T-helper 1 cell treated with Interleukin-12 subunit alpha and Interleukin-12 subunit beta and Interleukin-4 antibody, amounts not matched to agents 30 μg/mL and 1 μg/mL, for 36 hours (primary cell): Measurements from ENCODE around the gene ARHGAP19.

ENCODE experiments used
- H3K27ac Mint-ChIP-seq: one replicate; pipeline ENCODE4 v1.8.0; 2021; ENCODE audit warnings: mild to moderate bottlenecking, mixed read lengths
- H3K27me3 Mint-ChIP-seq: one replicate; pipeline ENCODE4 v1.8.0; 2021; ENCODE audit warnings: low read depth, mixed read lengths
- H3K36me3 Mint-ChIP-seq: one replicate; pipeline ENCODE4 v1.8.0; 2021; ENCODE audit warnings: low read depth, mixed read lengths
- H3K4me1 Mint-ChIP-seq: one replicate; pipeline ENCODE4 v1.8.0; 2021; ENCODE audit warnings: low read depth, mixed read lengths
- H3K4me3 Mint-ChIP-seq: one replicate; pipeline ENCODE4 v1.8.0; 2021; ENCODE audit warnings: mild to moderate bottlenecking, moderate library complexity, mixed read lengths
- H3K9me3 Mint-ChIP-seq: one replicate; pipeline ENCODE4 v1.8.0; 2021; ENCODE audit warnings: mixed read lengths

The ARHGAP19 gene

GRCh38 chr10:97243836-97244235 lies 48.6 kb downstream of the ARHGAP19 start:
- Mint-ChIP-seq H3K4me3 (no peak overlapping the region), H3K27ac (no peak overlapping the region), H3K27me3 (no peaks in the 10 kb centered on the region), H3K4me1 (no peaks in the 10 kb centered on the region), H3K36me3 (peaks cover 29% of the 10 kb centered on the region), H3K9me3 (no peaks in the 10 kb centered on the region)

- Mint-ChIP-seq H3K27ac (no peak overlapping the region), H3K4me1 (no peaks in the 10 kb centered on the region), H3K36me3 (peaks cover 11% of the 10 kb centered on the region), H3K4me3 (no peak overlapping the region), H3K9me3 (no peaks in the 10 kb centered on the region), H3K27me3 (no peaks in the 10 kb centered on the region)
These were observed 53.6 kb downstream of the ARHGAP19 start for GRCh38 chr10:97238855-97239254.

GRCh38 chr10:97235353-97235752 lies 57.1 kb downstream of the ARHGAP19 start:
- Mint-ChIP-seq H3K27me3 (no peaks in the 10 kb centered on the region), H3K27ac (no peak overlapping the region), H3K4me1 (peaks cover 4% of the 10 kb centered on the region), H3K36me3 (peaks cover 14% of the 10 kb centered on the region), H3K4me3 (no peak overlapping the region), H3K9me3 (no peaks in the 10 kb centered on the region)

GRCh38 chr10:97234400-97234799 lies 58.0 kb downstream of the ARHGAP19 start:
- Mint-ChIP-seq H3K4me3 (no peak overlapping the region), H3K4me1 (peaks cover 4% of the 10 kb centered on the region), H3K27me3 (no peaks in the 10 kb centered on the region), H3K9me3 (no peaks in the 10 kb centered on the region), H3K27ac (no peak overlapping the region), H3K36me3 (peaks cover 16% of the 10 kb centered on the region)

- H3K27me3 Mint-ChIP-seq, result no peaks in the 10 kb centered on the region
- no peaks in the 10 kb centered on the region for H3K9me3 Mint-ChIP-seq
- H3K4me3 Mint-ChIP-seq, result no peak overlapping the region
- peaks cover 7% of the 10 kb centered on the region for H3K4me1 Mint-ChIP-seq
- peaks cover 34% of the 10 kb centered on the region for H3K36me3 Mint-ChIP-seq
- peak overlapping the region; percentile 51 for H3K27ac Mint-ChIP-seq
These were observed 62.3 kb downstream of the ARHGAP19 start for GRCh38 chr10:97230146-97230545.

- peaks cover 13% of the 10 kb centered on the region for H3K4me1 Mint-ChIP-seq
- peaks cover 40% of the 10 kb centered on the region for H3K36me3 Mint-ChIP-seq
- H3K27me3 Mint-ChIP-seq, result no peaks in the 10 kb centered on the region
- H3K9me3 Mint-ChIP-seq, result no peaks in the 10 kb centered on the region
- peak overlapping the region; percentile 11 for H3K27ac Mint-ChIP-seq
- H3K4me3 Mint-ChIP-seq, result no peak overlapping the region
These were observed 63.0 kb downstream of the ARHGAP19 start for GRCh38 chr10:97229322-97230015.

- H3K4me1 Mint-ChIP-seq, result peaks cover 15% of the 10 kb centered on the region
- H3K4me3 Mint-ChIP-seq, result no peak overlapping the region
- no peaks in the 10 kb centered on the region for H3K9me3 Mint-ChIP-seq
- H3K27ac Mint-ChIP-seq, result no peak overlapping the region
- no peaks in the 10 kb centered on the region for H3K27me3 Mint-ChIP-seq
- peaks cover 40% of the 10 kb centered on the region for H3K36me3 Mint-ChIP-seq
These were observed 63.7 kb downstream of the ARHGAP19 start for GRCh38 chr10:97228775-97229157.

- no peaks in the 10 kb centered on the region for H3K27me3 Mint-ChIP-seq
- no peak overlapping the region for H3K27ac Mint-ChIP-seq
- no peak overlapping the region for H3K4me3 Mint-ChIP-seq
- H3K36me3 Mint-ChIP-seq, result peaks cover 43% of the 10 kb centered on the region
- H3K9me3 Mint-ChIP-seq, result no peaks in the 10 kb centered on the region
- peaks cover 17% of the 10 kb centered on the region for H3K4me1 Mint-ChIP-seq
These were observed 64.2 kb downstream of the ARHGAP19 start for GRCh38 chr10:97228130-97228774.

GRCh38 chr10:97226398-97226797 lies 66.0 kb downstream of the ARHGAP19 start:
- peaks cover 42% of the 10 kb centered on the region for H3K36me3 Mint-ChIP-seq
- no peaks in the 10 kb centered on the region for H3K27me3 Mint-ChIP-seq
- no peak overlapping the region for H3K27ac Mint-ChIP-seq
- no peaks in the 10 kb centered on the region for H3K9me3 Mint-ChIP-seq
- no peak overlapping the region for H3K4me3 Mint-ChIP-seq
- peaks cover 16% of the 10 kb centered on the region for H3K4me1 Mint-ChIP-seq

GRCh38 chr10:97224483-97225435 lies 67.7 kb downstream of the ARHGAP19 start:
- H3K4me1 Mint-ChIP-seq, result peaks cover 15% of the 10 kb centered on the region
- peak overlapping the region; percentile 32 for H3K27ac Mint-ChIP-seq
- H3K9me3 Mint-ChIP-seq, result no peaks in the 10 kb centered on the region
- no peaks in the 10 kb centered on the region for H3K27me3 Mint-ChIP-seq
- peaks cover 42% of the 10 kb centered on the region for H3K36me3 Mint-ChIP-seq
- H3K4me3 Mint-ChIP-seq, result no peak overlapping the region

- Mint-ChIP-seq H3K4me3 (no peak overlapping the region), H3K27ac (no peak overlapping the region), H3K27me3 (no peaks in the 10 kb centered on the region), H3K9me3 (no peaks in the 10 kb centered on the region), H3K36me3 (peaks cover 37% of the 10 kb centered on the region), H3K4me1 (peaks cover 32% of the 10 kb centered on the region)
These were observed 70.0 kb downstream of the ARHGAP19 start for GRCh38 chr10:97222326-97222961.

- H3K27ac Mint-ChIP-seq, result no peak overlapping the region
- H3K27me3 Mint-ChIP-seq, result no peaks in the 10 kb centered on the region
- H3K36me3 Mint-ChIP-seq, result peaks cover 29% of the 10 kb centered on the region
- no peak overlapping the region for H3K4me3 Mint-ChIP-seq
- no peaks in the 10 kb centered on the region for H3K9me3 Mint-ChIP-seq
- peaks cover 35% of the 10 kb centered on the region for H3K4me1 Mint-ChIP-seq
These were observed 72.1 kb downstream of the ARHGAP19 start for GRCh38 chr10:97220355-97220754.

- no peaks in the 10 kb centered on the region for H3K27me3 Mint-ChIP-seq
- no peaks in the 10 kb centered on the region for H3K9me3 Mint-ChIP-seq
- H3K4me1 Mint-ChIP-seq, result peaks cover 23% of the 10 kb centered on the region
- H3K36me3 Mint-ChIP-seq, result peaks cover 12% of the 10 kb centered on the region
- H3K27ac Mint-ChIP-seq, result peak overlapping the region; percentile 8
- H3K4me3 Mint-ChIP-seq, result no peak overlapping the region
These were observed 75.1 kb downstream of the ARHGAP19 start for GRCh38 chr10:97217299-97217698.

- Mint-ChIP-seq H3K9me3 (no peaks in the 10 kb centered on the region), H3K27ac (no peak overlapping the region), H3K4me1 (peaks cover 23% of the 10 kb centered on the region), H3K27me3 (no peaks in the 10 kb centered on the region), H3K4me3 (no peak overlapping the region), H3K36me3 (peaks cover 10% of the 10 kb centered on the region)
These were observed 76.7 kb downstream of the ARHGAP19 start for GRCh38 chr10:97215619-97216260.
